Pancreas (tissue), 10 donors: Measurements from ENCODE around the gene KCNRG. TPM values are rescaled to one million over a fixed set of nuclear protein-coding genes. Genes with fewer than 3 reads are reported as not detected.

Experiments
- ATAC-seq, 4 donors: fragments of 200-7000 bp; cut with Tn5 transposase; one replicate each; pipeline versions ENCODE4 v1.8.0 to v1.9.1; 2020; ENCODE audit warnings: mild to moderate bottlenecking in 4 of 4, moderate library complexity in 4 of 4
- DNase-seq, 6 donors: peaks; one replicate each; pipeline ENCODE4 v3.0.0-alpha.2; 2020
- FAIRE-seq: peaks from 2 replicates; lab custom pipeline; 2012; peaks lifted over from hg19 to GRCh38; lab: Jason Lieb, UNC
- H3K27ac ChIP-seq, 4 donors: fragments of 200-600 bp; sonication (generic); 1 replicate in 3 of 4; 2 replicates in 1 of 4; pipeline versions ENCODE4 v1.5.0 to v1.8.0; 2020
- H3K27me3 ChIP-seq, 4 donors: fragments of 200-600 bp; one replicate each; pipeline ENCODE4 v1.8.0; 2021
- H3K36me3 ChIP-seq, 3 donors: fragments of 200-600 bp; sonication (generic) in 1 of 3; one replicate each; pipeline versions ENCODE4 v1.5.0 to v1.8.0; 2020 to 2021
- H3K4me1 ChIP-seq, 3 donors: fragments of 200-600 bp; one replicate each; pipeline ENCODE4 v1.8.0; 2021
- H3K4me3 ChIP-seq, 4 donors: fragments of 200-600 bp; sonication (generic) in 2 of 4; one replicate each; pipeline versions ENCODE4 v1.5.0 to v1.8.0; 2020 to 2021
- H3K9me3 ChIP-seq, 4 donors: fragments of 200-600 bp; one replicate each; pipeline ENCODE4 v1.8.0; 2021
- WGBS, 2 donors: extraction: QIAGEN DNeasy Blood & Tissue Kit; methylation state at CpG; one replicate each; pipeline ENCODE4 v1.1.7; 2013; 5-methylcytosine and 5-hydroxymethylcytosine counted together
- intact Hi-C, 3 donors: fragments of 100-400 bp; cut with DNase I; formaldehyde crosslinking; loops; one replicate each; pipeline versions ENCODE4 v1.11.1 to v1.14.2; 2022
- microRNA-seq, 2 donors: library from miRNA; unstranded; fragments of <30 nt; microRNA quantifications; one replicate each; pipeline versions ENCODE4 to v1.1.0, GENCODE V29; 2019 to 2020
- polyA plus RNA-seq, 2 donors: library from polyadenylated mRNA; stranded (reverse); fragments of 200-250 nt; gene quantifications; one replicate each; pipeline ENCODE4 v1.2.3, GENCODE V29; 2013
- total RNA-seq, 6 donors: library from RNA; stranded (reverse); fragmentation: NEBNext Ultra II Directional in 4 of 6; extraction: Animal tissue kit (Norgen Biotek cat#: 25700) in 4 of 6; gene quantifications; one replicate each; pipeline versions ENCODE4 v1.2.1 to v1.2.4, GENCODE V29; 2021 to 2023
- TF ChIP-seq, protein P1 (sequence below), 4 donors: fragments of 200-600 bp; sonication (generic) in 3 of 4; IDR thresholded peaks; one replicate each; pipeline versions ENCODE4 v1.5.0 to v1.8.0; 2021; ENCODE audit warnings: antibody characterized with exemption in 4 of 4
- donor health status: healthy with polysubstance abuse.
- donor health status: DM: no; HTN: no; CAD: no; lungs with moderate emphysema.
- donor health status: DM: no; HTN: no; CAD: no.
- donor health status: control.
- donor health status: control.
- donor health status: Bipolar disorder and iron deficiency.
- donor health status: DM: yes; HTN: yes; CAD: no.
- donor health status: DM: no; HTN: no; CAD: no.
- donor health status: DM: no; HTN: no; CAD: no.
- donor health status: DM: yes; HTN: yes; CAD: no.

The KCNRG gene
- total and polyA plus RNA-seq, 8 donors: 0.16 to 0.52 (median 0.30) TPM; not detected in 1

DNA sequence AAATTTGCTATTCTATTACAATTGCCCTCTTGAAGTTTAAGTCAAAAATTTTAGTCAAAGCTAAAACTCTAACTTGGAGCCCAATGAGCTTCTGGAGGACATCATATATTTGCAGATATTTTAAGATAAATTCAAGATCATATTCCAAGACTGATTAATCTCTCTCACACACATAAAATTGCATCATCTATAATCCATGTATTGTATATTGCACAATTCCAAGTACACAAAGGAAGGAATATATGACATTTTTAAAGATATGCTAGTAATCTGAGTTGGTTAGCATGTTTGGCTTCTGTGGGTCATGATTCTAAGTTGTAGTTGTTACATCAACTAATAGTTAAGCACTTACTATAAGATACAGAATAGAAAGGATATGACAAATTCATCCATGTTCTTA is 53.3 kb downstream of the KCNRG start:
- intact Hi-C loops: no loop called here
- DNase-seq: no peak
- H3K27ac ChIP-seq: no peak overlapping the region
- no peaks in the 10 kb centered on the region for H3K36me3 ChIP-seq
- H3K27me3 ChIP-seq: no peaks in the 10 kb centered on the region
- ATAC-seq: no peak
- no peaks in the 10 kb centered on the region for H3K9me3 ChIP-seq
- peaks cover 0 to 25% (median 0%) of the 10 kb centered on the region in 3 donors for H3K4me1 ChIP-seq
- TF ChIP-seq, protein P1, sequence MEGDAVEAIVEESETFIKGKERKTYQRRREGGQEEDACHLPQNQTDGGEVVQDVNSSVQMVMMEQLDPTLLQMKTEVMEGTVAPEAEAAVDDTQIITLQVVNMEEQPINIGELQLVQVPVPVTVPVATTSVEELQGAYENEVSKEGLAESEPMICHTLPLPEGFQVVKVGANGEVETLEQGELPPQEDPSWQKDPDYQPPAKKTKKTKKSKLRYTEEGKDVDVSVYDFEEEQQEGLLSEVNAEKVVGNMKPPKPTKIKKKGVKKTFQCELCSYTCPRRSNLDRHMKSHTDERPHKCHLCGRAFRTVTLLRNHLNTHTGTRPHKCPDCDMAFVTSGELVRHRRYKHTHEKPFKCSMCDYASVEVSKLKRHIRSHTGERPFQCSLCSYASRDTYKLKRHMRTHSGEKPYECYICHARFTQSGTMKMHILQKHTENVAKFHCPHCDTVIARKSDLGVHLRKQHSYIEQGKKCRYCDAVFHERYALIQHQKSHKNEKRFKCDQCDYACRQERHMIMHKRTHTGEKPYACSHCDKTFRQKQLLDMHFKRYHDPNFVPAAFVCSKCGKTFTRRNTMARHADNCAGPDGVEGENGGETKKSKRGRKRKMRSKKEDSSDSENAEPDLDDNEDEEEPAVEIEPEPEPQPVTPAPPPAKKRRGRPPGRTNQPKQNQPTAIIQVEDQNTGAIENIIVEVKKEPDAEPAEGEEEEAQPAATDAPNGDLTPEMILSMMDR (IDR thresholded peaks at IDR 0.05): no peak
- no peak for FAIRE-seq
- no peak overlapping the region for H3K4me3 ChIP-seq

DNA sequence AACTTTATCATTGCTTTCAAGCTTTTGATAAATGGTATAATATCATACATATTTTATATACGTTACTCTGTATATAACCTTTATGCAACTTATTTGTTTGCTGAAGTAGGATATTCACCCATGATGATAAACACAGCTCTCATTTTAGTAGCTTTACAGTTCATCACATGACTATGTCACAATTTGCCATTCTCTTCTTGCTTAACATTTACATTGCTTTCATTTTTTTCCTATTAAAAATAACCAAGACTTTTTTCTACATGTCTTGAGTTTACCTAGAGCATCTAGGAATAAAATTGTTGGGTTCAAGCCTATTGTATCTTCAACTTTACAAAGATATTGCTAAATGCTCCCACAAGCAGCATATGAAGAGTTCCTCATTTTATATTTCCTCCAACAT is 54.0 kb downstream of the KCNRG start:
- FAIRE-seq (no peak), ATAC-seq (no peak), DNase-seq (no peak)
- intact Hi-C loops: no loop called here
- H3K27ac ChIP-seq: no peak overlapping the region
- WGBS, 2 donors: 90 to 94% methylated on average over 1 of the region's 1 CpG
- H3K4me1 ChIP-seq: peaks cover 0 to 27% (median 5%) of the 10 kb centered on the region in 3 donors
- H3K9me3 ChIP-seq: no peaks in the 10 kb centered on the region
- no peaks in the 10 kb centered on the region for H3K36me3 ChIP-seq
- H3K4me3 ChIP-seq: no peak overlapping the region
- TF ChIP-seq, protein P1 (IDR thresholded peaks at IDR 0.05): no peak
- no peaks in the 10 kb centered on the region for H3K27me3 ChIP-seq

DNA sequence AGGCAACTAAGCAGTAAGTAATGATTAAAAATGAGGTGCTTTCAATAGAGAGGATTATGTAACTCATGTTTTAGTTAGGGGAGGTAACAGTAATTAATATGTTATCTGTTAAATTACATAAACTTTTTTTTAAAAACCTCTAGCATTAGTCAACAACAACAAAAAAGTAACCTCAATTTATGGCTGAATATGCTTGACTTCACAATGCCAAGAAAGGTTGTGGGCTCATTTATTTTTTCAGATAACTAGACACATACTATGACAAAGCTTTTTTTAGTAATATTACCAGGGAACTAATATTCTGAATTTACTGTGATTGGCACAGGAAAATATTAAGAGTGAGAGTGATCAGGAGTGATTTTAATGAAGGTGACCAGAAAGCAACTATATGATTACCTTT is 54.9 kb downstream of the KCNRG start:
- H3K36me3 ChIP-seq: no peaks in the 10 kb centered on the region
- FAIRE-seq: no peak
- H3K27me3 ChIP-seq: peaks cover 0 to 3% (median 0%) of the 10 kb centered on the region in 4 donors
- H3K27ac ChIP-seq: no peak overlapping the region
- TF ChIP-seq, protein P1 (IDR thresholded peaks at IDR 0.05): no peak
- intact Hi-C loops: no loop called here
- H3K4me3 ChIP-seq: no peak overlapping the region
- no peaks in the 10 kb centered on the region for H3K9me3 ChIP-seq
- no peak for DNase-seq
- ATAC-seq: no peak
- peaks cover 0 to 32% (median 5%) of the 10 kb centered on the region in 3 donors for H3K4me1 ChIP-seq

Small RNA genes within 50 kb of the gene (microRNA-seq; reads per million reads assigned to microRNA genes)
- 2,485 to 13,363 reads per million in 2 donors for gene MIR15A
- gene MIR16-1: 1,331 to 1,424 reads per million in 2 donors
- 38.6 to 103 reads per million in 2 donors for gene MIR3613

Other genes with a start within 250 kb of the KCNRG start
- gene KPNA3, start 222.8 kb upstream of the KCNRG start, total RNA-seq: 10 to 100 TPM in 3 of 6 donors, 1 to 10 TPM in 3; 6.5 to 16.0 (median 9.2) TPM
- gene KPNA3, start 222.8 kb upstream of the KCNRG start, polyA plus RNA-seq: 1 to 10 TPM; 5.3 to 9.0 TPM
- gene SPRYD7, start 79.1 kb upstream of the KCNRG start, total RNA-seq: 1 to 10 TPM; 2.0 to 3.4 (median 3.0) TPM
- 1 to 10 TPM; 4.3 to 6.3 TPM for gene SPRYD7, start 79.1 kb upstream of the KCNRG start, polyA plus RNA-seq
- 10 to 100 TPM in 1 of 6 donors, 1 to 10 TPM in 5; 7.2 to 17.0 (median 8.9) TPM for gene TRIM13, start 18.4 kb upstream of the KCNRG start, total RNA-seq
- gene TRIM13, start 18.4 kb upstream of the KCNRG start, polyA plus RNA-seq: 10 to 100 TPM in 1 of 2 donors, 1 to 10 TPM in 1; 8.9 to 19.7 TPM